Neural crest cell (in vitro differentiated cells): ENCODE results near the gene MZT2A. TPM values are rescaled to one million over a fixed set of nuclear protein-coding genes. Genes with fewer than 3 reads are reported as not detected.
"Not testable (repeated sequence)": the region's sequence is repeated elsewhere in the genome, so short reads cannot be mapped to it uniquely, and the experiment has no call there.

Experiments used
- DNase-seq: peaks from one replicate; pipeline ENCODE4 v3.0.0; 2021; ENCODE audit warnings: low read depth, mixed read lengths, low spot score
- H3K27ac Mint-ChIP-seq: one replicate; pipeline ENCODE4 v1.8.0; 2021; ENCODE audit warnings: mild to moderate bottlenecking, mixed read lengths; ENCODE audit not compliant: unreplicated experiment
- H3K27me3 Mint-ChIP-seq: 2 replicates; pipeline ENCODE4 v1.8.0; 2021; ENCODE audit warnings: low read depth, mild to moderate bottlenecking, mixed read lengths
- H3K36me3 Mint-ChIP-seq: 2 replicates; pipeline ENCODE4 v1.8.0; 2021; ENCODE audit warnings: low read depth, mild to moderate bottlenecking, mixed read lengths
- H3K4me1 Mint-ChIP-seq: 2 replicates; pipeline ENCODE4 v1.8.0; 2021; ENCODE audit warnings: mixed read lengths
- H3K4me3 Mint-ChIP-seq: one replicate; pipeline ENCODE4 v1.8.0; 2021; ENCODE audit warnings: mild to moderate bottlenecking, mixed read lengths
- H3K9me3 Mint-ChIP-seq: 2 replicates; pipeline ENCODE4 v1.8.0; 2021; ENCODE audit warnings: mixed read lengths
- CTCF ChIP-seq: fragments of 200-600 bp; sonication (generic); conservative IDR thresholded peaks from 2 replicates; pipeline ENCODE4 v1.5.0; 2021; ENCODE audit warnings: antibody characterized with exemption, mild to moderate bottlenecking
- total RNA-seq: library from RNA; stranded (reverse); gene quantifications from 2 replicates; pipeline ENCODE4 v1.2.1, GENCODE V29; 2021

The MZT2A gene
- total RNA-seq, 1 donor from 2014 or later: 114 TPM

- not testable (repeated sequence) for H3K4me1 Mint-ChIP-seq, DNase-seq, H3K27ac Mint-ChIP-seq, H3K27me3 Mint-ChIP-seq, H3K36me3 Mint-ChIP-seq, H3K9me3 Mint-ChIP-seq
- peak overlapping the region; percentile 75 for H3K4me3 Mint-ChIP-seq
Observed at GRCh38 chr2:131529864-131530445, 37.8 kb upstream of the MZT2A start.

- H3K27ac Mint-ChIP-seq, H3K27me3 Mint-ChIP-seq, H3K4me1 Mint-ChIP-seq, H3K9me3 Mint-ChIP-seq, DNase-seq, H3K36me3 Mint-ChIP-seq: not testable (repeated sequence)
- H3K4me3 Mint-ChIP-seq: peak overlapping the region; percentile 75
Observed at GRCh38 chr2:131528981-131529863, 37.0 kb upstream of the MZT2A start.

GRCh38 chr2:131527131-131528001 lies 35.2 kb upstream of the MZT2A start, which contains the start of gene CCDC74A:
TSS of gene CCDC74A (plus strand) at chr2:131527888. CDS start at chr2:131527971, 83 bp downstream.
- H3K36me3 Mint-ChIP-seq, H3K9me3 Mint-ChIP-seq, H3K27me3 Mint-ChIP-seq, H3K4me1 Mint-ChIP-seq: not testable (repeated sequence)
- DNase-seq: peak; percentile 61
- Mint-ChIP-seq H3K4me3 (peak within 1 kb of the TSS; percentile 89), H3K27ac (peak within 1 kb of the TSS; percentile 96)

- not testable (repeated sequence) for H3K4me1 Mint-ChIP-seq, H3K4me3 Mint-ChIP-seq, H3K9me3 Mint-ChIP-seq, H3K27ac Mint-ChIP-seq, H3K36me3 Mint-ChIP-seq, DNase-seq, H3K27me3 Mint-ChIP-seq
Observed at GRCh38 chr2:131525256-131525655, 33.1 kb upstream of the MZT2A start.

- H3K9me3 Mint-ChIP-seq: no peaks in the 10 kb centered on the region
- H3K4me3 Mint-ChIP-seq: no peak overlapping the region
- no peak overlapping the region for H3K27ac Mint-ChIP-seq
- H3K27me3 Mint-ChIP-seq: no peaks in the 10 kb centered on the region
- H3K36me3 Mint-ChIP-seq: no peaks in the 10 kb centered on the region
- H3K4me1 Mint-ChIP-seq: no peaks in the 10 kb centered on the region
- no peak for DNase-seq
- TF ChIP-seq CTCF: no peak
Observed at GRCh38 chr2:131521961-131522781, 30.0 kb upstream of the MZT2A start.

- H3K9me3 Mint-ChIP-seq, H3K4me3 Mint-ChIP-seq, H3K36me3 Mint-ChIP-seq, DNase-seq, H3K4me1 Mint-ChIP-seq, H3K27me3 Mint-ChIP-seq, H3K27ac Mint-ChIP-seq: not testable (repeated sequence)
Observed at GRCh38 chr2:131521524-131521923, 29.3 kb upstream of the MZT2A start.

- H3K4me1 Mint-ChIP-seq: no peaks in the 10 kb centered on the region
Observed at GRCh38 chr2:131520526-131520925, 28.3 kb upstream of the MZT2A start.

GRCh38 chr2:131519871-131520470 lies 27.8 kb upstream of the MZT2A start:
- not testable (repeated sequence) for H3K36me3 Mint-ChIP-seq, H3K27me3 Mint-ChIP-seq, H3K9me3 Mint-ChIP-seq, H3K27ac Mint-ChIP-seq, H3K4me3 Mint-ChIP-seq, H3K4me1 Mint-ChIP-seq, DNase-seq

More at GRCh38 chr2:131520526-131520925, 28.3 kb upstream of the MZT2A start:
- DNase-seq: no peak
- Mint-ChIP-seq H3K27me3 (no peaks in the 10 kb centered on the region), H3K9me3 (no peaks in the 10 kb centered on the region), H3K4me3 (no peak overlapping the region), H3K36me3 (no peaks in the 10 kb centered on the region), H3K27ac (no peak overlapping the region)
- TF ChIP-seq CTCF: no peak
